Cardiac fibroblast (primary cell): ENCODE results near the gene FLT3LG.

ENCODE experiments used
- DNase-seq, 2 donors: peaks; one replicate each; pipeline versions ENCODE4 v3.0.0 to v3.0.0-alpha.2; 2010; ENCODE audit warnings: low read depth in 2 of 2
- H3K4me3 ChIP-seq, 2 donors: replicated peaks in 1 of 2; 1 replicate in 1 of 2; 2 replicates in 1 of 2; pipeline ENCODE4 v1.5.1; 2011; ENCODE audit warnings: low read depth in 2 of 2, low read length in 2 of 2, mild to moderate bottlenecking in 2 of 2, moderate library complexity in 1 of 2
- TF ChIP-seq, protein P1 (sequence below): IDR thresholded peaks from one replicate; pipeline ENCODE4 v1.5.1; 2011; ENCODE audit warnings: low read depth, mild to moderate bottlenecking, low read length, inconsistent platforms

Gene FLT3LG

DNA sequence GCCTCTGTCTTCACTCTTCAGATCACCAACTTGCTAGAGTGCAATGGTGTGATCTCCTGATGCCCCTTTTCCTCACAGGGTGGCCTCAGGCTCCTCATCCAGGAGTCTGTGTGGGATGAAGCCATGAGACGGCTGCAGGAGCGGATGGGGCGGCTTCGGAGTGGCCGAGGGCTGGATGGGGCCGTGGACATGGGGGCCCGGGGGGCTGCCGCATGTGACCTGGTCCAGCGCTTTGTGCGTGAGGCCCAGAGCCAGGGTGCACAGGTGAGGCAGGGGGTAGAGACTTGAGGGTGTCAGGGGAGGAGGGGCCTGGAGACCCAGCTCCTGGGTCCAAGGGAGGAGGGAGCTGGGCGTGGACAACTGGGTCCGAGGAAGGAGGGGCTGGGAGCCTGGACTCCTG, 11.5 kb upstream of the FLT3LG start:
- DNase-seq: no peak
- no peak overlapping the region for H3K4me3 ChIP-seq
- TF ChIP-seq, protein P1, sequence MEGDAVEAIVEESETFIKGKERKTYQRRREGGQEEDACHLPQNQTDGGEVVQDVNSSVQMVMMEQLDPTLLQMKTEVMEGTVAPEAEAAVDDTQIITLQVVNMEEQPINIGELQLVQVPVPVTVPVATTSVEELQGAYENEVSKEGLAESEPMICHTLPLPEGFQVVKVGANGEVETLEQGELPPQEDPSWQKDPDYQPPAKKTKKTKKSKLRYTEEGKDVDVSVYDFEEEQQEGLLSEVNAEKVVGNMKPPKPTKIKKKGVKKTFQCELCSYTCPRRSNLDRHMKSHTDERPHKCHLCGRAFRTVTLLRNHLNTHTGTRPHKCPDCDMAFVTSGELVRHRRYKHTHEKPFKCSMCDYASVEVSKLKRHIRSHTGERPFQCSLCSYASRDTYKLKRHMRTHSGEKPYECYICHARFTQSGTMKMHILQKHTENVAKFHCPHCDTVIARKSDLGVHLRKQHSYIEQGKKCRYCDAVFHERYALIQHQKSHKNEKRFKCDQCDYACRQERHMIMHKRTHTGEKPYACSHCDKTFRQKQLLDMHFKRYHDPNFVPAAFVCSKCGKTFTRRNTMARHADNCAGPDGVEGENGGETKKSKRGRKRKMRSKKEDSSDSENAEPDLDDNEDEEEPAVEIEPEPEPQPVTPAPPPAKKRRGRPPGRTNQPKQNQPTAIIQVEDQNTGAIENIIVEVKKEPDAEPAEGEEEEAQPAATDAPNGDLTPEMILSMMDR: no peak

DNA sequence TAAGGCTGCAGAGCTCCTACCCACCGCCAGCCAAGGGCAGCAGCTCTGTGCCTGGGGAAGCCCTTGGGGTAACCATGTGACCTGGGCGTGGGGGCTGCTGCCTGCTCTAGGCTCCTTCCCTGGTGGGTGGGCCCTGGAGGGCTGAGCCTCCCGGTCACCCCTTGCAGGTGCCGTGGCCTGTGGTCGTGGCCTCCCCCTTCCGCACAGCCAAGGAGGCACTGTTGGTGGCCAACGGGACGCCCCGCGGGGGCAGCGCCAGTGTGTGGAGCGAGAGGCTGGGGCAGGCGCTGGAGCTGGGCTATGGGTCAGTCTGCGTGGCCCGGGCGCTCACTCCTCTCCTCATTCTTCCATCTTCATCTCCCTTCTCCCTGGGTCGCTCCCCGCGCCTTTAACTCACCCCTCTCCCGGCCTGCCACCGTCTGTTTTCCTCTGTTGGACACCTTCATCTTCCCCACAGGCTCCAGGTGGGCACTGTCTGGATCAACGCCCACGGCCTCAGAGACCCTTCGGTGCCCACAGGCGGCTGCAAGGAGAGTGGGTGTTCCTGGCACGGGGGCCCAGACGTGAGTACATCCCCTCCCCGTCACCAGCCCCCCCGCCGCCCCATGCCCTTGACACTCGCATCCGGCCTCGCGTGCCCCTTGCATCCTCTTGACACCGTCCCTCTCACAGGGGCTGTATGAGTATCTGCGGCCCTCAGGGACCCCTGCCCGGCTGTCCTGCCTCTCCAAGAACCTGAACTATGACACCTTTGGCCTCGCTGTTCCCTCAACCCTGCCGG, 9.9 kb upstream of the FLT3LG start:
- TF ChIP-seq, protein P1: no peak
- DNase-seq: no peak
- no peak overlapping the region for H3K4me3 ChIP-seq

DNA sequence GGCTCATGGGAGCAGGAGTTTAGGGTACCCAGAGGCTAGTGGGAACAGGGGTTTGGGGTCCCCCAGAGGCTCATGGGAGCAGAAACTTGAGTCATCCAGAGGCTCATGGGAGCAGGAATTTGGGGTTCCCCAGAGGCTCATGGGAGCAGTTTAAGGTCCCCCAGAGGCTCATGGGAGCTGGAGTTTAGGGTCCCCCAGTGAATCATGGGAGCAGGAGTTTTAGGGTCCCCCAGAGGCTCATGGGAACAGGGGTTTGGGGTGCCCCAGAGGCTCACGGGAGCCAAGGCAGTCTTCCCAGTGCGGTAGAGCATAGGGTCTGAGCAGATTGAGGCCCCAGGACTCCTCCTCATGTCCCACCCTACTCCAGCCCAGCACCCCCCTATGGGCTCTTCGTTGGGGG, 8.6 kb upstream of the FLT3LG start:
- TF ChIP-seq, protein P1: no peak
- no peak for DNase-seq
- H3K4me3 ChIP-seq: no peak overlapping the region

DNA sequence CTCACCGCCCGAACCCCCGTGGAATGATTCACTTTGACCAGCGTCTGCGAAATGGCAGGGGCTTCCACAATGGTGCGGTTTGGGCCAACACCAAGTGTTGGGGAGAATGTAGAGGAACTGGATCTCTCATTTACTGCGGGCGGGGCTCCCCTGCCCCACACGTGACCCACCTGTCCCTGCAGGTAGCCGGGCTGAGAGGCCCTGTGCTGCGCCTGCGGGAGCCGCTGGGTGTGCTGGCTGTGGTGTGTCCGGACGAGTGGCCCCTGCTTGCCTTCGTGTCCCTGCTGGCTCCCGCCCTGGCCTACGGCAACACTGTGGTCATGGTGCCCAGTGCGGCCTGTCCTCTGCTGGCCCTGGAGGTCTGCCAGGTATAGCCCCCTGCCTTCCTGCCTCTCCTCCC, 5.8 kb upstream of the FLT3LG start:
- TF ChIP-seq, protein P1: no peak
- no peak overlapping the region for H3K4me3 ChIP-seq
- DNase-seq: no peak

DNA sequence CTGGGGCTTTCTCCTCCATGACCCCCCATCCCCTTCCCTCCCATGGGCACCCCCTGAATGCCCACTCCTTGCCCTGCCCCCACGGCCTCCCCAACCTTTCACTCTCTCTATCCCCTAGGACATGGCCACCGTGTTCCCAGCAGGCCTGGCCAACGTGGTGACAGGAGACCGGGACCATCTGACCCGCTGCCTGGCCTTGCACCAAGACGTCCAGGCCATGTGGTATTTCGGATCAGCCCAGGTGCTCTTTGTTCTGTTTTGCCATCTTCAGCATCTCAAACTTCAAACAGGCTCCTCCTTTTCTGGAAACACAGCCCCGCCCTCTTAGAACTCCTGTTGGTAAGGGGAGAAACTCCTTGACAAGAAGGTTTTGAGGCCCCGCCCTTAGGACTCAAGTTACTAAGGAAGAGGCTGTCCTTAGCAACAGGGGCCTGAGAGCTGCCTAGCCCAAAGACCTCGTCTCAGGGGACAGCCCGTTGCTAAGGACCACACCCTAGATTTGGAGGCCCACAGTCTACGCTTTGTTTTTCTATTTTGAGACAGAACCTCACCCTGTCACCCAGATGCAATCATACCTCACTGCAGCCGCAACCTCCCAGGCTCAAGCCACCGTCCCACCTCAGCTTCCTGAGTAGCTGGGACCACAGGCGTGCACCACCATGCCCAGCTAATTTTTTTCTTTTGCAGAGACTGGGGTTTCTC, 5.1 kb upstream of the FLT3LG start:
- TF ChIP-seq, protein P1: no peak
- DNase-seq: peak; percentile 93 to 94
- H3K4me3 ChIP-seq: no peak overlapping the region

DNA sequence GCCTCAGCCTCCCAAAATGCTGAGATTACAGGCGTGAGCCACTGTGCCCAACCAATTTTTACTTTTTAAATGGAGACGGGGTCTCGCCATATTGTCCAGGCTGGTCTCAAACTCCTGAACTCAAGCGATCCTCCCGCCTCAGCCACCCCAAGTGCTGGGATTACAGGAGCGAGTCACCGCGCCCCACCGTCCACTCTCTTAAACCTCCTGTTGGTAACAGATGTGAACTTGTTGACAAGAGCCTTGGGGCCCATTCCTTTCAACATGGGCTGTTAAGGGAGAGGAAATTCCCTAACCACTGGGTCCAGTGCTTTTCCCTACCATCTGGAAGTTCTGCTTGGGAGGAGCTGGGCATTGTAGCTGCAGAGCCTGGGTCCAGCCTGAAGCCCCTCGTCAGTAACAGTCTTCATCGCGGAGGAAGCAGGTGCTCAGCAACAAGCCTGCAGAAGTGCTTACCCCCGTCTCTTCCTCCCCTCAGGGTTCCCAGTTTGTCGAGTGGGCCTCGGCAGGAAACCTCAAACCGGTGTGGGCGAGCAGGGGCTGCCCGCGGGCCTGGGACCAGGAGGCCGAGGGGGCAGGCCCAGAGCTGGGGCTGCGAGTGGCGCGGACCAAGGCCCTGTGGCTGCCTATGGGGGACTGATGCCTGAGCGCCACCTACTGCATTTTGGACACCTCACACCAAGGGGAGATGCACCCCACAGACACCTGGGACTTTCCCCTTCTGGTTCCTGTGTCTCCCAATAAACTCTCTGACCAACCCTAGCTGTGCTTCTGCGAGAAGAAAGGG, 4.0 kb upstream of the FLT3LG start:
- no peak for DNase-seq
- TF ChIP-seq, protein P1: peak; percentile 12
- no peak overlapping the region for H3K4me3 ChIP-seq
